Astrocyte of the cerebellum (primary cell): Measurements from ENCODE around the gene TDRD10.

ENCODE experiments used
- DNase-seq: peaks from one replicate; pipeline ENCODE4 v3.0.0-alpha.2; 2011; ENCODE audit warnings: low read depth
- H3K4me3 ChIP-seq: 2 replicates; pipeline ENCODE4 v1.5.1; 2011; ENCODE audit warnings: mild to moderate bottlenecking, low read depth, low read length, moderate library complexity
- in situ Hi-C: cut with HindIII; loops from 2 replicates; pipeline ENCODE4 v1.10.0; 2017; ENCODE audit warnings: low sequenced_read_pairs
- TF ChIP-seq, protein P1 (sequence below): IDR thresholded peaks from 2 replicates; pipeline ENCODE4 v1.5.1; 2012; ENCODE audit warnings: low read length, low read depth, moderate library complexity, mild to moderate bottlenecking; ENCODE audit errors: missing control alignments

The TDRD10 gene

DNA sequence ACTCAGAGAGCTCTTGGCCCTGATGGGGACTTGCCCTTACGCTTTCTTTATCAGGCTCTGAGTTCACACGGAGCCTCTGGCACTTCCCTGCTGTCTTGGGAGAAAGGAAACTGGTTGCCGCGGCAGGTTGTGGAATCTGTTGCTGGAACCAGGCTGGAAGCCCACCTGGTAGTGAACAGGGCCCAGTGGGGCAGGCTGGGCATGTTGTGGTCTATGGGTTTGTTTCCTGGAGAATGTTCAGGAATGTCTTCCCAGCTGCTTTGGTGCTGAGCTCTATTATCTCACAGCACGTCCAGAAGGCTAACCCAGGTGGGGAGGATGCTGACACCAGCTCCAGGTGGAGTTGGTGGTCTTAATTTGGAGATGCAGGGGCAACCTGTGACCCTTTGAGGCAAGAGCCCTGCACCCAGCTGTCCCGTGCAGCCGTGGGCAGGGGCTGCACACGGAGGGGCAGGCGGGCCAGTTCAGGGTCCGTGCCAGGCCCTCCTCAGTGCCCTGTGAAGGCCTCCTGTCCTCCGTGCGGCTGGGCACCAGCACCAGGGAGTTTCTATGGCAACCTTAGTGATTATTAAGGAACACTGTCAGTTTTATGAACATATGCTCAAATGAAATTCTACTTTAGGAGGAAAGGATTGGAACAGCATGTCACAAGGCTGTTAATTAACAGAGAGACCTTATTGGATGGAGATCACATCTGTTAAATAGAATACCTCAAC lies 33.3 kb upstream of the TDRD10 start:
- H3K4me3 ChIP-seq: no peak overlapping the region
- no peak for DNase-seq
- in situ Hi-C loops: no loop called here
- TF ChIP-seq, protein P1, sequence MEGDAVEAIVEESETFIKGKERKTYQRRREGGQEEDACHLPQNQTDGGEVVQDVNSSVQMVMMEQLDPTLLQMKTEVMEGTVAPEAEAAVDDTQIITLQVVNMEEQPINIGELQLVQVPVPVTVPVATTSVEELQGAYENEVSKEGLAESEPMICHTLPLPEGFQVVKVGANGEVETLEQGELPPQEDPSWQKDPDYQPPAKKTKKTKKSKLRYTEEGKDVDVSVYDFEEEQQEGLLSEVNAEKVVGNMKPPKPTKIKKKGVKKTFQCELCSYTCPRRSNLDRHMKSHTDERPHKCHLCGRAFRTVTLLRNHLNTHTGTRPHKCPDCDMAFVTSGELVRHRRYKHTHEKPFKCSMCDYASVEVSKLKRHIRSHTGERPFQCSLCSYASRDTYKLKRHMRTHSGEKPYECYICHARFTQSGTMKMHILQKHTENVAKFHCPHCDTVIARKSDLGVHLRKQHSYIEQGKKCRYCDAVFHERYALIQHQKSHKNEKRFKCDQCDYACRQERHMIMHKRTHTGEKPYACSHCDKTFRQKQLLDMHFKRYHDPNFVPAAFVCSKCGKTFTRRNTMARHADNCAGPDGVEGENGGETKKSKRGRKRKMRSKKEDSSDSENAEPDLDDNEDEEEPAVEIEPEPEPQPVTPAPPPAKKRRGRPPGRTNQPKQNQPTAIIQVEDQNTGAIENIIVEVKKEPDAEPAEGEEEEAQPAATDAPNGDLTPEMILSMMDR: no peak

DNA sequence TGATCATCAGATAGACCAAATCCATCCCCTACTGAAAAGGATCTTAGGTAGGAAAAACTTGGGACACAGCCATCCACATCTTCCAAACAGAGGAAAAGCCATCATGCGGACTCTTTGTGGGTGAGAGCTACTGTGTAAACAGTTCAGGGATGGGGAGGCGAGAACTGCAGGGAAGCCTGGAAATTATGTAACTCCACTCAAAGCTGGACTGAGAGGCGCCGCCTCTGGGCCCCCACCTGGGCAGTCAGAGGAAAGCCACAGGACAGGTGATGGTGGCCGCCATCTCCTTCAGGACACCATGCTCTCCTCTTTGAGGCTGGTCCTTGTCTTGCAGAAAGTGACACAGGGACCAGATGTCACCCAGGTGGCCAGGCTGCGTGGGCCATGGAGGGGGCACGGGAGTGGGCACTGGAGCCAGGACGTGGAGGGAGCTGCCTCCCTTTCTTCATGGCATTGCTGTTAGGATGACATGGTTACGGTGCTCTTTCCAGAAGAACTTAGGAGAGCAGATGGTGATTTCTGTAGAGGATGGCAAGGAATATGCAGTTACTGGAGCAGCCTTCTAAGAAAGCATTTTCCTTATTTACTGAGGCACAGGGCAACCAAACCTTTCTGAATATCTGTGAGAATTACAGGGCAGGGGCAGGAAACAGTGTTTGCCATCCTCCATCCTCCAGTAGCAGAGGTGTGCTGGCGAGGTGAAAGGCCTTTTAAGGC lies 32.0 kb upstream of the TDRD10 start:
- in situ Hi-C loops: no loop called here
- TF ChIP-seq, protein P1: no peak
- DNase-seq: no peak
- H3K4me3 ChIP-seq: no peak overlapping the region

DNA sequence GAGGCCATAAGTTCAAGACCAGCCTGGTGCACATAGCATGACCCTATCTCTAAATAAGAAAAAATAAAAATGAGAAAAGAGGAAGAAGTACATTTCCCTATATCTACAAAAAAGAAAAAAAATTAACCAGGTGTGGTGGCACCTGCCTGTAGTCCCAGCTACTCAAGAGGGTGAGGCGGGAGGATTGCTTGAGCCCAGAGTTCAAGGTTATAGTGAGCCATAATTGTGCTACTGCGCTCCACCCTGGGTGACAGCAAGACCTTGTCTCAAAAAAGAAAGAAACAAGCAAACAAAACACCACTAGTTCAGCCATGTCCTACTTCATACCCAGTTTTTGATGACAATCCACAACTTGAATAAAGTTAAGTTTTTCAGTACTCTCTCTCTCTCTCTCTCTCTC lies 30.7 kb upstream of the TDRD10 start:
- TF ChIP-seq, protein P1: no peak
- no peak for DNase-seq
- no peak overlapping the region for H3K4me3 ChIP-seq
- in situ Hi-C loops: no loop called here

DNA sequence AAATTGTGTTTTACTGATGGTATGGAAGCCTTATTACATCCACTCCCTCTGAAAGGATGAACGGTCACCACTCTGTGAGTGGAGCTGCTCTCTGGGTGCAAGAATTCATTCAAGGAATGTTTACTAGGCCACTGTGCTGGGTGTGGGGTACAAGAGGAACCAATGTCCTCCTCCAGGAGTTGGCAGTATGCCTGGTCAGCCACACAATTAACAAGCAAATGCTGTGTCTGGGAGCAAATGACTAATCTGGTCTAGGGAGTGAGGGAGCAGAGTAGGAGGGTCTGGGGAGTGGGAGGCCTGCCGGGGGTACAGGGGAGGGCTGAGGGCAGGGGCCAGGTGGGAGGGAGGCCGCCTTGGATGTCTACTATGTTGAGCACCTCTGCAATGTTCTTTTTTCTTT lies 27.2 kb upstream of the TDRD10 start:
- peak; percentile 88 for DNase-seq
- no peak overlapping the region for H3K4me3 ChIP-seq
- in situ Hi-C loops: no loop called here
- TF ChIP-seq, protein P1: no peak

DNA sequence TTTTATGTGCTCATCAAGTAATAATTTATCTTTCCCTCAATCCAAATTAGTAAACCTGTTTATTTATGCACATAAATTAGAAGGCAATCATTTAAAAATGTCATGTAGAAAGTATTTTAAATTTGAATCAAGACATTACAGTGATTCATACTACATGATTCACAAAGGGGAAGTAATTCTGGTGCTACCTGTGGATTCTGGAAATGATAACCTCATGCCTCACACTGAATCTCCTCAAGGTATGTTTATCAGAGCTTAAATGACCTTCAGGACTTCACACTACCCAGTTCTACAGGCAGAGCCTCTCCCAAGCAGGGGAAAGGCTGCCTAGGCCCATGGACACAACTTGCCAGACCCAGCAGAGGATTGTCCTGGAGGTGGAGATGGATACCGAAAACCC lies 25.2 kb upstream of the TDRD10 start:
- in situ Hi-C loops: no loop called here
- TF ChIP-seq, protein P1: no peak
- no peak overlapping the region for H3K4me3 ChIP-seq
- no peak for DNase-seq

DNA sequence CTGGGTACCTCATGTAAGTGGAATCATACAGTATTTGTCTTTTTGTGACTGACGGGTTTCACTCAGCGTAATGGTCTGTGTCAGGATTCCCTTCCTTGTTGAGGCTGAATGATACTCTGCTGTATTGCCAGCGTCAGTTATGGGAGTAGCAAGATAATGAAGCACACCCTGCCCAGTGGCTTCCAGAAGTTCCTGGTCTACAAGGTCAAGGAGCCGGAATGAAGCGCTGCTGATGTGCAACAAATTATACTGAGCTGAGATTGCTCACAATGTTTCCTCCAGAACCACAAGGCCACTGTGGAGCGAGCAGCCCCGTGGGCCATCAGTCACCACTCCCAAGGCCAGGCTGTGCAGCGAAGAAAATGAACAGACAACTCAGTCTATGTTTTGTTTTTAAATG lies 24.0 kb upstream of the TDRD10 start:
- in situ Hi-C loops: no loop called here
- TF ChIP-seq, protein P1: no peak
- DNase-seq: no peak
- no peak overlapping the region for H3K4me3 ChIP-seq
